HCT116 (cell line): ENCODE measurements around the gene TMEM219. TPM values are rescaled to one million over a fixed set of nuclear protein-coding genes. Genes with fewer than 3 reads are reported as not detected.

ENCODE experiments used
- ATAC-seq: fragments of 200-7000 bp; cut with Tn5 transposase; 2 replicates; pipeline ENCODE4 v1.9.1; 2020; ENCODE audit warnings: mild to moderate bottlenecking, moderate library complexity
- BruUV-seq: library from RNA; stranded (reverse); fragments of 400-500 nt; replicated peaks from 2 replicates; lab custom pipeline; 2021; lab: Mats Ljungman, UMichigan
- CTCF ChIA-PET: fragments of 300-600 bp; sonication (Branson Sonifier 250); formaldehyde crosslinking; loops from one replicate; lab custom pipeline; 2021; ENCODE audit warnings: antibody characterized with exemption; lab: Charles Lee
- POLR2A ChIA-PET: fragments of 300-600, 350-600 bp; sonication (Branson Sonifier 250); formaldehyde crosslinking; loops from one replicate; lab custom pipeline; 2021; ENCODE audit warnings: antibody characterized with exemption; lab: Charles Lee
- RAD21 ChIA-PET, 2 experiments: fragments of 300-600 bp; sonication (Branson Sonifier 250); formaldehyde crosslinking; loops; one replicate each; lab custom pipeline; 2023; ENCODE audit warnings: low total read pairs in 2 of 2; ENCODE audit not compliant: uncharacterized antibody in 2 of 2, unreplicated experiment in 2 of 2, low non-redundant PET in 1 of 2; lab: Charles Lee
- DNase-seq: peaks from one replicate; pipeline ENCODE4 v3.0.0-alpha.2; 2010; ENCODE audit warnings: low read depth, low spot score
- H2AFZ ChIP-seq: fragments of 200-600 bp; shearing (Covaris generic), sonication (generic); 2 replicates; pipeline ENCODE4 v1.6.1; 2017; ENCODE audit warnings: low read depth, mixed run types, mixed read lengths, antibody characterized with exemption, low read length; ENCODE audit not compliant: poor library complexity, severe bottlenecking
- H3K27ac ChIP-seq: 2 replicates; pipeline ENCODE4 v1.5.1; 2012; ENCODE audit warnings: low read depth, low read length
- H3K27me3 ChIP-seq: fragments of 200-600 bp; sonication (generic); 2 replicates; pipeline ENCODE4 v1.6.1; 2016; ENCODE audit warnings: mixed run types, low read length, mixed read lengths; ENCODE audit not compliant: insufficient read depth
- H3K36me3 ChIP-seq, 2 experiments: fragments of 200-500 bp in 1 of 2; fragments of 200-600 bp in 1 of 2; sonication (Bioruptor generic) in 1 of 2; sonication (generic) in 1 of 2; 2 replicates each; pipeline versions ENCODE4 v1.5.1 to v1.6.1; 2014 to 2016; ENCODE audit warnings: low read length in 2 of 2, inconsistent platforms in 1 of 2, mixed read lengths in 1 of 2, mixed run types in 1 of 2; ENCODE audit not compliant: insufficient read depth in 2 of 2, control insufficient read depth in 1 of 2
- H3K4me1 ChIP-seq, 2 experiments: fragments of 200-600 bp in 1 of 2; sonication (generic) in 1 of 2; 2 replicates each; pipeline versions ENCODE4 v1.5.1 to v1.6.1; 2012 to 2017; ENCODE audit warnings: low read length in 2 of 2, inconsistent platforms in 1 of 2, mild to moderate bottlenecking in 1 of 2, mixed read lengths in 1 of 2, mixed run types in 1 of 2, moderate library complexity in 1 of 2; ENCODE audit not compliant: insufficient read depth in 2 of 2, control insufficient read depth in 1 of 2
- H3K4me2 ChIP-seq: fragments of 200-600 bp; sonication (generic); 2 replicates; pipeline ENCODE4 v1.6.1; 2017; ENCODE audit warnings: mixed run types, low read length, mixed read lengths
- H3K4me3 ChIP-seq, 2 experiments: fragments of 200-600 bp in 1 of 2; sonication (generic) in 1 of 2; replicated peaks in 1 of 2; 2 replicates each; pipeline ENCODE4 v1.5.1; 2011 to 2016; ENCODE audit warnings: low read length in 2 of 2, control low read depth in 1 of 2, low read depth in 1 of 2, mild to moderate bottlenecking in 1 of 2, mixed read lengths in 1 of 2, mixed run types in 1 of 2
- H3K79me2 ChIP-seq: fragments of 200-600 bp; sonication (generic); 2 replicates; pipeline ENCODE4 v1.6.1; 2017; ENCODE audit warnings: mild to moderate bottlenecking, mixed run types, low read length, moderate library complexity, mixed read lengths; ENCODE audit not compliant: insufficient read depth
- H3K9ac ChIP-seq: fragments of 200-600 bp; sonication (generic); 2 replicates; pipeline ENCODE4 v1.6.1; 2016; ENCODE audit warnings: low read length, mixed read lengths
- H3K9me2 ChIP-seq: fragments of 200-600 bp; sonication (generic), shearing (Covaris generic); 2 replicates; pipeline ENCODE4 v1.6.1; 2017; ENCODE audit warnings: mixed run types, mild to moderate bottlenecking, moderate library complexity; ENCODE audit not compliant: insufficient read depth
- H3K9me3 ChIP-seq, 2 experiments: fragments of 200-500 bp in 1 of 2; fragments of 200-600 bp in 1 of 2; sonication (Bioruptor generic) in 1 of 2; sonication (generic) in 1 of 2; 2 replicates each; pipeline ENCODE4 v1.6.1; 2014 to 2017; ENCODE audit warnings: low read length in 2 of 2, mixed read lengths in 2 of 2, inconsistent platforms in 1 of 2, low read depth in 1 of 2, mild to moderate bottlenecking in 1 of 2, mixed run types in 1 of 2, moderate library complexity in 1 of 2; ENCODE audit not compliant: control insufficient read depth in 1 of 2, insufficient read depth in 1 of 2
- H4K20me1 ChIP-seq: fragments of 200-600 bp; sonication (generic), shearing (Covaris generic); 2 replicates; pipeline ENCODE4 v1.6.1; 2017; ENCODE audit warnings: mixed run types, mild to moderate bottlenecking, moderate library complexity; ENCODE audit not compliant: insufficient read depth
- CBX3 ChIP-seq: IDR thresholded peaks from 2 replicates; pipeline ENCODE4 v1.6.1; 2012; ENCODE audit warnings: low read depth
- ELF1 ChIP-seq: IDR thresholded peaks from 2 replicates; pipeline ENCODE4 v1.6.1; 2012; ENCODE audit warnings: low read depth, borderline replicate concordance
- EZH2 ChIP-seq: fragments of 200-600 bp; sonication (generic); IDR thresholded peaks from 2 replicates; pipeline ENCODE4 v1.6.1; 2017; ENCODE audit warnings: antibody characterized with exemption, mixed run types
- RAD21 ChIP-seq: IDR thresholded peaks from 2 replicates; pipeline ENCODE4 v1.6.1; 2012; ENCODE audit warnings: low read depth, mild to moderate bottlenecking
- TCF7L2 ChIP-seq: IDR thresholded peaks from 2 replicates; pipeline ENCODE4 v1.7.0; 2011; ENCODE audit warnings: borderline replicate concordance, inconsistent platforms; ENCODE audit not compliant: insufficient read depth, insufficient read length; ENCODE audit errors: extremely low read depth
- YY1 ChIP-seq: IDR thresholded peaks from 2 replicates; pipeline ENCODE4 v1.6.1; 2011; ENCODE audit warnings: low read length, low read depth, moderate library complexity, mild to moderate bottlenecking; ENCODE audit not compliant: insufficient replicate concordance; ENCODE audit errors: extremely low read depth
- intact Hi-C: fragments of 100-400 bp; cut with micrococcal nuclease; formaldehyde crosslinking; loops from 2 replicates; pipeline ENCODE4 v1.10.0; 2022
- total RNA-seq: library from RNA; stranded (reverse); gene quantifications from one replicate; pipeline ENCODE4 v1.2.1, GENCODE V29; 2021; ENCODE audit not compliant: unreplicated experiment
- TF ChIP-seq, protein P1 (sequence below): IDR thresholded peaks from 2 replicates; pipeline ENCODE4 v1.6.1; 2012
- TF ChIP-seq, protein P2 (sequence below): IDR thresholded peaks from 2 replicates; pipeline ENCODE4 v1.6.1; 2012; ENCODE audit warnings: low read depth

TMEM219 gene
- total RNA-seq, 1 experiment from 2014 or later = 75.5 TPM

DNA sequence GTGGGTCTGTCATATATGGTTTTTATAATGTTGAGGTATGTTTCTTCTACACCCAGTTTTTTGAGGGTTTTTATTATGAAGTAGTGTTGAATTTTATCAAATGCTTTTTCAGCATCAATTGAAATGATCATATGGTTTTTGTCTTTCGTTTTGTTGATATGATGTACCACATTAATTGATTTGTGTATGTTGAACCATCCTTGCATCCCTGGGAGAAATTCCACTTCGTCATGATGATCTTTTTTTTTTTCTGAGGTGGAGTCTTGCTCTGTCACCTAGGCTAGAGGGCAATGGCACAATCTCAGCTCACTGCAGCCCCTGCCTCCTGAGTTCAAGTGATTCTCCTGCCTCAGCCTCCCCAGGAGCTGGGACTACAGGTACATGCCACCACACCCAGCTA is 14.0 kb upstream of the TMEM219 start:
- Histone ChIP-seq H3K79me2 (no peaks in the 10 kb centered on the region), H3K36me3 (no peaks in the 10 kb centered on the region), H3K27me3 (no peaks in the 10 kb centered on the region), H4K20me1 (no peaks in the 10 kb centered on the region), H3K9me2 (no peaks in the 10 kb centered on the region), H3K4me2 (no peak overlapping the region), H3K4me3 (no peak overlapping the region), H3K9me3 (no peaks in the 10 kb centered on the region), H3K9ac (no peak overlapping the region), H3K4me1 (peaks cover 27 to 34% of the 10 kb centered on the region in 2 experiments), H2AFZ (no peak overlapping the region), H3K27ac (no peak overlapping the region)
- ChIA-PET RAD21 (no interaction called here), POLR2A (no interaction called here), CTCF (no interaction called here)
- TF ChIP-seq YY1 (no peak), RAD21 (no peak), ELF1 (no peak), EZH2 (no peak), CBX3 (no peak), TCF7L2 (no peak)
- TF ChIP-seq, protein P1, sequence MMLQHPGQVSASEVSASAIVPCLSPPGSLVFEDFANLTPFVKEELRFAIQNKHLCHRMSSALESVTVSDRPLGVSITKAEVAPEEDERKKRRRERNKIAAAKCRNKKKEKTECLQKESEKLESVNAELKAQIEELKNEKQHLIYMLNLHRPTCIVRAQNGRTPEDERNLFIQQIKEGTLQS = no peak
- TF ChIP-seq, protein P2, sequence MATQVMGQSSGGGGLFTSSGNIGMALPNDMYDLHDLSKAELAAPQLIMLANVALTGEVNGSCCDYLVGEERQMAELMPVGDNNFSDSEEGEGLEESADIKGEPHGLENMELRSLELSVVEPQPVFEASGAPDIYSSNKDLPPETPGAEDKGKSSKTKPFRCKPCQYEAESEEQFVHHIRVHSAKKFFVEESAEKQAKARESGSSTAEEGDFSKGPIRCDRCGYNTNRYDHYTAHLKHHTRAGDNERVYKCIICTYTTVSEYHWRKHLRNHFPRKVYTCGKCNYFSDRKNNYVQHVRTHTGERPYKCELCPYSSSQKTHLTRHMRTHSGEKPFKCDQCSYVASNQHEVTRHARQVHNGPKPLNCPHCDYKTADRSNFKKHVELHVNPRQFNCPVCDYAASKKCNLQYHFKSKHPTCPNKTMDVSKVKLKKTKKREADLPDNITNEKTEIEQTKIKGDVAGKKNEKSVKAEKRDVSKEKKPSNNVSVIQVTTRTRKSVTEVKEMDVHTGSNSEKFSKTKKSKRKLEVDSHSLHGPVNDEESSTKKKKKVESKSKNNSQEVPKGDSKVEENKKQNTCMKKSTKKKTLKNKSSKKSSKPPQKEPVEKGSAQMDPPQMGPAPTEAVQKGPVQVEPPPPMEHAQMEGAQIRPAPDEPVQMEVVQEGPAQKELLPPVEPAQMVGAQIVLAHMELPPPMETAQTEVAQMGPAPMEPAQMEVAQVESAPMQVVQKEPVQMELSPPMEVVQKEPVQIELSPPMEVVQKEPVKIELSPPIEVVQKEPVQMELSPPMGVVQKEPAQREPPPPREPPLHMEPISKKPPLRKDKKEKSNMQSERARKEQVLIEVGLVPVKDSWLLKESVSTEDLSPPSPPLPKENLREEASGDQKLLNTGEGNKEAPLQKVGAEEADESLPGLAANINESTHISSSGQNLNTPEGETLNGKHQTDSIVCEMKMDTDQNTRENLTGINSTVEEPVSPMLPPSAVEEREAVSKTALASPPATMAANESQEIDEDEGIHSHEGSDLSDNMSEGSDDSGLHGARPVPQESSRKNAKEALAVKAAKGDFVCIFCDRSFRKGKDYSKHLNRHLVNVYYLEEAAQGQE = no peak
- no peak for ATAC-seq
- intact Hi-C loops = no loop called here
- BruUV-seq = no TSS peak
- no peak for DNase-seq
